ENCODE data around the gene FSHR. TPM values are rescaled to one million over a fixed set of nuclear protein-coding genes. Genes with fewer than 3 reads are reported as not detected.

FSHR gene
- total RNA-seq = not detected

- ATAC-seq (replicated peaks in 1 of 2) = no peak
- H3K9me3 Mint-ChIP-seq = no peaks in the 10 kb centered on the region
These were observed at the start of gene FSHR for GRCh38 chr2:49154140-49154539. FSHR (minus strand) TSS chr2:49154515; CDS start chr2:49154417, 98 bp downstream.

GRCh38 chr2:49199266-49199665 is 45.0 kb upstream of the FSHR start:
- Mint-ChIP-seq H3K36me3 (ENCODE audit: insufficient read depth in 2 of 2) (no peaks in the 10 kb centered on the region), H3K27ac (no peak overlapping the region), H3K4me1 (ENCODE audit: low read depth) (no peaks in the 10 kb centered on the region), H3K9me3 (peaks cover 0 to 2% of the 10 kb centered on the region in 2 donors), H3K4me3 (no peak overlapping the region), H3K27me3 (ENCODE audit: low read depth) (no peaks in the 10 kb centered on the region)
- ATAC-seq (replicated peaks in 1 of 2) (no peak), DNase-seq (no peak)

More at GRCh38 chr2:49154140-49154539, at the start of gene FSHR:
- H3K36me3 Mint-ChIP-seq (ENCODE audit: insufficient read depth in 2 of 2) = no peaks in the 10 kb centered on the region
- H3K4me1 Mint-ChIP-seq (ENCODE audit: low read depth) = no peaks in the 10 kb centered on the region
- no peak for DNase-seq
- H3K4me3 Mint-ChIP-seq = no peak within 1 kb of the TSS
- H3K27me3 Mint-ChIP-seq (ENCODE audit: low read depth) = no peaks in the 10 kb centered on the region
- no peak within 1 kb of the TSS for H3K27ac Mint-ChIP-seq

GRCh38 chr2:49194701-49195100 is 40.4 kb upstream of the FSHR start:
- no peaks in the 10 kb centered on the region for H3K27me3 Mint-ChIP-seq (ENCODE audit: low read depth)
- H3K4me1 Mint-ChIP-seq (ENCODE audit: low read depth) = no peaks in the 10 kb centered on the region
- H3K36me3 Mint-ChIP-seq (ENCODE audit: insufficient read depth in 2 of 2) = no peaks in the 10 kb centered on the region
- H3K27ac Mint-ChIP-seq = no peak overlapping the region
- DNase-seq (no peak), ATAC-seq (replicated peaks in 1 of 2) (no peak)
- H3K9me3 Mint-ChIP-seq = peaks cover 2% of the 10 kb centered on the region in 2 donors
- H3K4me3 Mint-ChIP-seq = no peak overlapping the region

- no peak overlapping the region for H3K4me3 Mint-ChIP-seq
- H3K4me1 Mint-ChIP-seq (ENCODE audit: low read depth) = no peaks in the 10 kb centered on the region
- ATAC-seq (replicated peaks in 1 of 2) (no peak), DNase-seq (no peak)
- H3K27me3 Mint-ChIP-seq (ENCODE audit: low read depth) = no peaks in the 10 kb centered on the region
- H3K27ac Mint-ChIP-seq = no peak overlapping the region
- H3K36me3 Mint-ChIP-seq (ENCODE audit: insufficient read depth in 2 of 2) = no peaks in the 10 kb centered on the region
- peaks cover 3% of the 10 kb centered on the region in 2 donors for H3K9me3 Mint-ChIP-seq
These were observed 37.7 kb upstream of the FSHR start for GRCh38 chr2:49192036-49192435.

GRCh38 chr2:49189512-49190225 is 35.4 kb upstream of the FSHR start:
- H3K27me3 Mint-ChIP-seq (ENCODE audit: low read depth) = no peaks in the 10 kb centered on the region
- DNase-seq = no peak
- ATAC-seq (replicated peaks in 1 of 2) = no peak
- no peak overlapping the region for H3K4me3 Mint-ChIP-seq
- no peaks in the 10 kb centered on the region for H3K4me1 Mint-ChIP-seq (ENCODE audit: low read depth)
- no peaks in the 10 kb centered on the region for H3K36me3 Mint-ChIP-seq (ENCODE audit: insufficient read depth in 2 of 2)
- H3K9me3 Mint-ChIP-seq = peaks cover 3% of the 10 kb centered on the region in 2 donors
- no peak overlapping the region for H3K27ac Mint-ChIP-seq

GRCh38 chr2:49186050-49186648 is 31.8 kb upstream of the FSHR start:
- ATAC-seq (replicated peaks in 1 of 2) (no peak), DNase-seq (no peak)
- Mint-ChIP-seq H3K27ac (no peak overlapping the region), H3K4me3 (no peak overlapping the region), H3K9me3 (peaks cover 3 to 5% of the 10 kb centered on the region in 2 donors), H3K4me1 (ENCODE audit: low read depth) (no peaks in the 10 kb centered on the region), H3K27me3 (ENCODE audit: low read depth) (no peaks in the 10 kb centered on the region), H3K36me3 (ENCODE audit: insufficient read depth in 2 of 2) (no peaks in the 10 kb centered on the region)

- Mint-ChIP-seq H3K36me3 (ENCODE audit: insufficient read depth in 2 of 2) (no peaks in the 10 kb centered on the region), H3K4me3 (no peak overlapping the region), H3K27me3 (ENCODE audit: low read depth) (no peaks in the 10 kb centered on the region), H3K27ac (no peak overlapping the region), H3K4me1 (ENCODE audit: low read depth) (no peaks in the 10 kb centered on the region), H3K9me3 (peaks cover 0 to 4% of the 10 kb centered on the region in 2 donors)
- ATAC-seq (replicated peaks in 1 of 2) (no peak), DNase-seq (no peak)
These were observed 24.3 kb upstream of the FSHR start for GRCh38 chr2:49178656-49179055.

- H3K4me3 Mint-ChIP-seq = no peak overlapping the region
- H3K27ac Mint-ChIP-seq = no peak overlapping the region
- ATAC-seq (replicated peaks in 1 of 2) (no peak), DNase-seq (no peak)
- no peaks in the 10 kb centered on the region for H3K27me3 Mint-ChIP-seq (ENCODE audit: low read depth)
- peaks cover 0 to 4% of the 10 kb centered on the region in 2 donors for H3K9me3 Mint-ChIP-seq
- H3K4me1 Mint-ChIP-seq (ENCODE audit: low read depth) = no peaks in the 10 kb centered on the region
- no peaks in the 10 kb centered on the region for H3K36me3 Mint-ChIP-seq (ENCODE audit: insufficient read depth in 2 of 2)
These were observed 22.9 kb upstream of the FSHR start for GRCh38 chr2:49177194-49177593.

- Mint-ChIP-seq H3K9me3 (peaks cover 4 to 5% of the 10 kb centered on the region in 2 donors), H3K27ac (no peak overlapping the region), H3K27me3 (ENCODE audit: low read depth) (no peaks in the 10 kb centered on the region), H3K4me1 (ENCODE audit: low read depth) (no peaks in the 10 kb centered on the region), H3K36me3 (ENCODE audit: insufficient read depth in 2 of 2) (no peaks in the 10 kb centered on the region), H3K4me3 (no peak overlapping the region)
- ATAC-seq (replicated peaks in 1 of 2) (no peak), DNase-seq (no peak)
These were observed 21.5 kb upstream of the FSHR start for GRCh38 chr2:49175831-49176230.

- H3K4me1 Mint-ChIP-seq (ENCODE audit: low read depth) = no peaks in the 10 kb centered on the region
- H3K27ac Mint-ChIP-seq = no peak overlapping the region
- DNase-seq = no peak
- peaks cover 4 to 5% of the 10 kb centered on the region in 2 donors for H3K9me3 Mint-ChIP-seq
- no peak for ATAC-seq (replicated peaks in 1 of 2)
- H3K36me3 Mint-ChIP-seq (ENCODE audit: insufficient read depth in 2 of 2) = no peaks in the 10 kb centered on the region
- no peaks in the 10 kb centered on the region for H3K27me3 Mint-ChIP-seq (ENCODE audit: low read depth)
- H3K4me3 Mint-ChIP-seq = no peak overlapping the region
These were observed 20.4 kb upstream of the FSHR start for GRCh38 chr2:49174750-49175149.

GRCh38 chr2:49167131-49167530 is 12.8 kb upstream of the FSHR start:
- H3K27me3 Mint-ChIP-seq (ENCODE audit: low read depth) = no peaks in the 10 kb centered on the region
- no peaks in the 10 kb centered on the region for H3K4me1 Mint-ChIP-seq (ENCODE audit: low read depth)
- no peak for ATAC-seq (replicated peaks in 1 of 2)
- no peak overlapping the region for H3K27ac Mint-ChIP-seq
- DNase-seq = no peak
- H3K36me3 Mint-ChIP-seq (ENCODE audit: insufficient read depth in 2 of 2) = no peaks in the 10 kb centered on the region
- peaks cover 1 to 16% of the 10 kb centered on the region in 2 donors for H3K9me3 Mint-ChIP-seq
- H3K4me3 Mint-ChIP-seq = no peak overlapping the region

- Mint-ChIP-seq H3K27ac (no peak overlapping the region), H3K4me1 (ENCODE audit: low read depth) (no peaks in the 10 kb centered on the region), H3K4me3 (no peak overlapping the region), H3K9me3 (peaks cover 1 to 11% of the 10 kb centered on the region in 2 donors), H3K36me3 (ENCODE audit: insufficient read depth in 2 of 2) (no peaks in the 10 kb centered on the region), H3K27me3 (ENCODE audit: low read depth) (no peaks in the 10 kb centered on the region)
- ATAC-seq (replicated peaks in 1 of 2) (no peak), DNase-seq (no peak)
These were observed 11.3 kb upstream of the FSHR start for GRCh38 chr2:49165662-49166061.

GRCh38 chr2:49164729-49165128 is 10.4 kb upstream of the FSHR start:
- Mint-ChIP-seq H3K4me1 (ENCODE audit: low read depth) (no peaks in the 10 kb centered on the region), H3K4me3 (no peak overlapping the region), H3K9me3 (peaks cover 1 to 11% of the 10 kb centered on the region in 2 donors), H3K36me3 (ENCODE audit: insufficient read depth in 2 of 2) (no peaks in the 10 kb centered on the region), H3K27ac (no peak overlapping the region), H3K27me3 (ENCODE audit: low read depth) (no peaks in the 10 kb centered on the region)
- DNase-seq = no peak
- ATAC-seq (replicated peaks in 1 of 2) = no peak

- H3K27ac Mint-ChIP-seq = no peak overlapping the region
- H3K36me3 Mint-ChIP-seq (ENCODE audit: insufficient read depth in 2 of 2) = no peaks in the 10 kb centered on the region
- ATAC-seq (replicated peaks in 1 of 2) = no peak
- DNase-seq = no peak
- H3K27me3 Mint-ChIP-seq (ENCODE audit: low read depth) = no peaks in the 10 kb centered on the region
- no peaks in the 10 kb centered on the region for H3K4me1 Mint-ChIP-seq (ENCODE audit: low read depth)
- H3K9me3 Mint-ChIP-seq = peaks cover 0 to 2% of the 10 kb centered on the region in 2 donors
- H3K4me3 Mint-ChIP-seq = no peak overlapping the region
These were observed 7.8 kb upstream of the FSHR start for GRCh38 chr2:49162151-49162550.
